Vagina (tissue), 2 donors: ENCODE results near the gene TCF7. TPM values are rescaled to one million over a fixed set of nuclear protein-coding genes. Genes with fewer than 3 reads are reported as not detected.
A peak's percentile ranks its signal among the peaks of the same experiment; 100 is the strongest.

ENCODE experiments used
- DNase-seq, 2 donors: peaks; one replicate each; pipeline ENCODE4 v3.0.0-alpha.2; 2017; ENCODE audit errors: extremely low spot score in 2 of 2
- H3K27ac ChIP-seq: fragments of 200-600 bp; sonication (generic); one replicate; pipeline ENCODE4 v1.5.1; 2019
- H3K27me3 ChIP-seq: fragments of 200-600 bp; sonication (generic); one replicate; pipeline ENCODE4 v1.5.1; 2019
- H3K36me3 ChIP-seq, 2 donors: fragments of 200-600 bp; sonication (generic); one replicate each; pipeline ENCODE4 v1.5.1; 2017 to 2019
- H3K4me1 ChIP-seq: fragments of 200-600 bp; sonication (generic); one replicate; pipeline ENCODE4 v1.5.1; 2019
- H3K4me3 ChIP-seq, 2 donors: fragments of 200-600 bp; sonication (generic); 1 replicate in 1 of 2; 2 replicates in 1 of 2; pipeline ENCODE4 v1.5.1; 2016 to 2019
- H3K9me3 ChIP-seq: fragments of 200-600 bp; sonication (generic); one replicate; pipeline ENCODE4 v1.5.1; 2019
- CTCF ChIP-seq, 3 experiments: fragments of 450-650 bp in 2 of 3; fragments of 200-600 bp in 1 of 3; sonication (generic) in 1 of 3; IDR thresholded peaks; one replicate each; pipeline ENCODE4 v1.5.1; 2017 to 2019; ENCODE audit warnings: antibody characterized with exemption in 3 of 3, mild to moderate bottlenecking in 2 of 3, moderate library complexity in 2 of 3
- POLR2A ChIP-seq, 2 donors: fragments of 450-650 bp; IDR thresholded peaks; one replicate each; pipeline ENCODE4 v1.6.1; 2017; ENCODE audit warnings: antibody characterized with exemption in 2 of 2, mild to moderate bottlenecking in 2 of 2, moderate library complexity in 2 of 2
- POLR2AphosphoS5 ChIP-seq, 2 donors: sonication (generic); formaldehyde crosslinking; IDR thresholded peaks; one replicate each; pipeline ENCODE4 v1.9.0; 2017; ENCODE audit warnings: antibody characterized with exemption in 2 of 2, mild to moderate bottlenecking in 2 of 2, low read depth in 1 of 2; ENCODE audit not compliant: insufficient read depth in 1 of 2
- intact Hi-C: fragments of 100-400 bp; cut with DNase I; formaldehyde crosslinking; loops from one replicate; pipeline ENCODE4 v1.15.1; 2023
- total RNA-seq: library from RNA; depleted of rRNA; stranded (reverse); fragments of >200 nt; gene quantifications from one replicate; pipeline ENCODE4 v1.2.3, GENCODE V29; 2016

TCF7 gene
- total RNA-seq, 1 donor from 2014 or later: 1.7 TPM

- intact Hi-C loops: loop anchor here (5.0 kb wide), 1 partner anchor 102 kb away; no protein-coding TSS in a partner anchor
- Histone ChIP-seq H3K27me3 (no peaks in the 10 kb centered on the region), H3K27ac (no peak overlapping the region), H3K4me3 (no peak overlapping the region), H3K4me1 (peaks cover 20% of the 10 kb centered on the region), H3K36me3 (peaks cover 0 to 10% of the 10 kb centered on the region in 2 donors), H3K9me3 (no peaks in the 10 kb centered on the region)
- TF ChIP-seq POLR2AphosphoS5 (IDR thresholded peaks at IDR 0.05; ENCODE audit: insufficient read depth in 1 of 2, low read depth in 1 of 2): no peak
- no peak for TF ChIP-seq POLR2A (IDR thresholded peaks at IDR 0.05)
- no peak for TF ChIP-seq CTCF (IDR thresholded peaks at IDR 0.05)
- DNase-seq: peak in 1 of 2 donors; percentile 82
Observed at GRCh38 chr5:134143944-134144941, 29.8 kb downstream of the TCF7 start.

- Histone ChIP-seq H3K27ac (no peak overlapping the region), H3K36me3 (peaks cover 0 to 16% of the 10 kb centered on the region in 2 donors), H3K27me3 (no peaks in the 10 kb centered on the region), H3K4me3 (no peak overlapping the region), H3K9me3 (no peaks in the 10 kb centered on the region), H3K4me1 (peaks cover 20% of the 10 kb centered on the region)
- TF ChIP-seq POLR2AphosphoS5 (IDR thresholded peaks at IDR 0.05; ENCODE audit: insufficient read depth in 1 of 2, low read depth in 1 of 2) (no peak), POLR2A (IDR thresholded peaks at IDR 0.05) (no peak), CTCF (IDR thresholded peaks at IDR 0.05) (no peak)
- DNase-seq: peak in 1 of 2 donors; percentile 49
- intact Hi-C loops: no loop called here
Observed at GRCh38 chr5:134145041-134145757, 30.7 kb downstream of the TCF7 start.

GRCh38 chr5:134145779-134146581 is 31.5 kb downstream of the TCF7 start:
- Histone ChIP-seq H3K4me1 (peaks cover 16% of the 10 kb centered on the region), H3K4me3 (no peak overlapping the region), H3K27ac (no peak overlapping the region), H3K36me3 (peaks cover 0 to 24% of the 10 kb centered on the region in 2 donors), H3K9me3 (no peaks in the 10 kb centered on the region), H3K27me3 (no peaks in the 10 kb centered on the region)
- peak; percentile 87 for DNase-seq
- intact Hi-C loops: no loop called here
- TF ChIP-seq CTCF (IDR thresholded peaks at IDR 0.05) (peak; percentile 70 to 88 (median 87)), POLR2AphosphoS5 (IDR thresholded peaks at IDR 0.05; ENCODE audit: insufficient read depth in 1 of 2, low read depth in 1 of 2) (no peak)

GRCh38 chr5:134146651-134147518 is 32.4 kb downstream of the TCF7 start:
- Histone ChIP-seq H3K36me3 (peaks cover 0 to 30% of the 10 kb centered on the region in 2 donors), H3K27ac (no peak overlapping the region), H3K4me3 (no peak overlapping the region), H3K9me3 (no peaks in the 10 kb centered on the region), H3K4me1 (peaks cover 11% of the 10 kb centered on the region), H3K27me3 (no peaks in the 10 kb centered on the region)
- intact Hi-C loops: no loop called here
- TF ChIP-seq POLR2AphosphoS5 (IDR thresholded peaks at IDR 0.05; ENCODE audit: insufficient read depth in 1 of 2, low read depth in 1 of 2) (no peak), CTCF (IDR thresholded peaks at IDR 0.05) (no peak), POLR2A (IDR thresholded peaks at IDR 0.05) (no peak)
- DNase-seq: peak in 1 of 2 donors; percentile 81
